Ascending aorta (tissue), 2 donors: Measurements from ENCODE around the gene CDKL2. TPM values are rescaled to one million over a fixed set of nuclear protein-coding genes. Genes with fewer than 3 reads are reported as not detected.
"Not testable (repeated sequence)": the region's sequence is repeated elsewhere in the genome, so short reads cannot be mapped to it uniquely, and the experiment has no call there.

Source experiments
- DNase-seq, 2 donors: peaks; one replicate each; pipeline ENCODE4 v3.0.0-alpha.2; 2019; ENCODE audit warnings: low spot score in 2 of 2
- H3K27ac ChIP-seq, 2 donors: fragments of 200-600 bp; sonication (generic); one replicate each; pipeline ENCODE4 v1.5.1; 2016 to 2017; ENCODE audit warnings: mild to moderate bottlenecking in 1 of 2
- H3K27me3 ChIP-seq: fragments of 200-600 bp; sonication (generic); one replicate; pipeline ENCODE4 v1.5.1; 2017
- H3K36me3 ChIP-seq, 2 donors: fragments of 200-600 bp; sonication (generic); one replicate each; pipeline ENCODE4 v1.5.1; 2016
- H3K4me1 ChIP-seq, 2 donors: fragments of 200-600 bp; sonication (generic); one replicate each; pipeline ENCODE4 v1.5.1; 2016 to 2017; ENCODE audit warnings: mild to moderate bottlenecking in 1 of 2
- H3K4me3 ChIP-seq, 2 donors: fragments of 200-600 bp; sonication (generic); one replicate each; pipeline ENCODE4 v1.5.1; 2016 to 2017; ENCODE audit warnings: mild to moderate bottlenecking in 1 of 2
- H3K9me3 ChIP-seq, 2 donors: fragments of 200-600 bp; sonication (generic); one replicate each; pipeline ENCODE4 v1.5.1; 2016
- CTCF ChIP-seq, 3 experiments: fragments of 200-600 bp in 2 of 3; fragments of 450-650 bp in 1 of 3; sonication (generic) in 2 of 3; IDR thresholded peaks; one replicate each; pipeline ENCODE4 v1.5.1; 2016 to 2019; ENCODE audit warnings: antibody characterized with exemption in 3 of 3, mild to moderate bottlenecking in 1 of 3, moderate library complexity in 1 of 3
- intact Hi-C: fragments of 100-400 bp; cut with DNase I; formaldehyde crosslinking; loops from one replicate; pipeline ENCODE4 v1.15.1; 2023
- total RNA-seq: library from RNA; depleted of rRNA; stranded (reverse); fragments of >200 nt; gene quantifications from one replicate; pipeline ENCODE4 v1.1.0, GENCODE V29; 2016

Gene CDKL2
- total RNA-seq, 1 donor from 2014 or later, result not detected

GRCh38 chr4:75666299-75666698 lies 36.0 kb upstream of the CDKL2 start:
- intact Hi-C loops, result no loop called here
- Histone ChIP-seq H3K27ac (no peak overlapping the region), H3K4me3 (no peak overlapping the region), H3K27me3 (no peaks in the 10 kb centered on the region), H3K4me1 (peaks cover 0 to 23% of the 10 kb centered on the region in 2 donors), H3K36me3 (peaks cover 0 to 10% of the 10 kb centered on the region in 2 donors), H3K9me3 (no peaks in the 10 kb centered on the region)
- no peak for TF ChIP-seq CTCF (IDR thresholded peaks at IDR 0.05)
- DNase-seq, result no peak

- H3K9me3 ChIP-seq, H3K27ac ChIP-seq, H3K27me3 ChIP-seq, H3K4me3 ChIP-seq, intact Hi-C loops, DNase-seq: not testable (repeated sequence)
- peaks cover 0 to 10% of the 10 kb centered on the region in 2 donors for H3K4me1 ChIP-seq
- peaks cover 0 to 17% of the 10 kb centered on the region in 2 donors for H3K36me3 ChIP-seq
Observed at GRCh38 chr4:75664604-75665003, 34.3 kb upstream of the CDKL2 start.

- Histone ChIP-seq H3K9me3 (no peaks in the 10 kb centered on the region), H3K27ac (no peak overlapping the region), H3K36me3 (peaks cover 2 to 30% of the 10 kb centered on the region in 2 donors), H3K4me3 (no peak overlapping the region), H3K4me1 (peaks cover 0 to 7% of the 10 kb centered on the region in 2 donors), H3K27me3 (no peaks in the 10 kb centered on the region)
- intact Hi-C loops, result no loop called here
- no peak for TF ChIP-seq CTCF (IDR thresholded peaks at IDR 0.05)
- DNase-seq, result no peak
Observed at GRCh38 chr4:75662626-75663025, 32.3 kb upstream of the CDKL2 start.

GRCh38 chr4:75660491-75660890 lies 30.2 kb upstream of the CDKL2 start:
- Histone ChIP-seq H3K4me3 (no peak overlapping the region), H3K9me3 (no peaks in the 10 kb centered on the region), H3K4me1 (no peaks in the 10 kb centered on the region), H3K27ac (no peak overlapping the region), H3K36me3 (peaks cover 6 to 42% of the 10 kb centered on the region in 2 donors), H3K27me3 (no peaks in the 10 kb centered on the region)
- TF ChIP-seq CTCF (IDR thresholded peaks at IDR 0.05), result no peak
- intact Hi-C loops, result no loop called here
- no peak for DNase-seq

- DNase-seq, result no peak
- H3K4me3 ChIP-seq, result no peak overlapping the region
- intact Hi-C loops, result loop anchor here (5.0 to 10.0 kb wide), 2 partner anchors 125 to 188 kb away; no protein-coding TSS in a partner anchor
- peaks cover 6 to 51% of the 10 kb centered on the region in 2 donors for H3K36me3 ChIP-seq
- no peak for TF ChIP-seq CTCF (IDR thresholded peaks at IDR 0.05)
- no peak overlapping the region for H3K27ac ChIP-seq
- no peaks in the 10 kb centered on the region for H3K4me1 ChIP-seq
- H3K9me3 ChIP-seq, result no peaks in the 10 kb centered on the region
- no peaks in the 10 kb centered on the region for H3K27me3 ChIP-seq
Observed at GRCh38 chr4:75659512-75660031, 29.2 kb upstream of the CDKL2 start.

- Histone ChIP-seq H3K9me3 (no peaks in the 10 kb centered on the region), H3K4me3 (no peak overlapping the region), H3K4me1 (no peaks in the 10 kb centered on the region), H3K27ac (no peak overlapping the region), H3K36me3 (peaks cover 6 to 58% of the 10 kb centered on the region in 2 donors), H3K27me3 (no peaks in the 10 kb centered on the region)
- no peak for TF ChIP-seq CTCF (IDR thresholded peaks at IDR 0.05)
- no peak for DNase-seq
- intact Hi-C loops, result loop anchor here (5.0 to 10.0 kb wide), 2 partner anchors 126 to 188 kb away; no protein-coding TSS in a partner anchor
Observed at GRCh38 chr4:75658876-75659275, 28.5 kb upstream of the CDKL2 start.
